Measurements from ENCODE around the gene GSE1. TPM values are rescaled to one million over a fixed set of nuclear protein-coding genes. Genes with fewer than 3 reads are reported as not detected.

The GSE1 gene
- total RNA-seq, 1 experiment from 2014 or later: 90.2 TPM

GRCh38 chr16:85586380-85587104, 26.6 kb upstream of the GSE1 start:
- no TSS peak for BruUV-seq (replicated peaks)
- ATAC-seq (no peak), DNase-seq (ENCODE audit: low read depth, low spot score) (no peak)
- TF ChIP-seq SRF (IDR thresholded peaks at IDR 0.05; ENCODE audit: low read depth): no peak
- no peak for TF ChIP-seq CEBPB (IDR thresholded peaks at IDR 0.05; ENCODE audit: low read depth)
- Histone ChIP-seq H3K9ac (ENCODE audit: low read length) (no peak overlapping the region), H3K27me3 (ENCODE audit: insufficient read depth, low read length) (no peaks in the 10 kb centered on the region), H3K79me2 (ENCODE audit: insufficient read depth, low read length) (no peaks in the 10 kb centered on the region), H3K4me1 (ENCODE audit: control insufficient read depth in 1 of 2, insufficient read depth in 2 of 2, low read length in 2 of 2) (no peaks in the 10 kb centered on the region), H3K4me3 (replicated peaks in 1 of 2; ENCODE audit: low read depth in 1 of 2, low read length in 2 of 2) (no peak overlapping the region), H4K20me1 (ENCODE audit: insufficient read depth) (no peaks in the 10 kb centered on the region), H3K36me3 (ENCODE audit: control insufficient read depth in 1 of 2, insufficient read depth in 2 of 2, low read length in 2 of 2) (no peaks in the 10 kb centered on the region), H3K4me2 (ENCODE audit: low read length) (no peak overlapping the region), H3K9me3 (ENCODE audit: control insufficient read depth in 1 of 2, insufficient read depth in 1 of 2, low read depth in 1 of 2, low read length in 2 of 2) (peaks cover 0 to 5% of the 10 kb centered on the region in 2 experiments; a peak in 1 of 4 replicates), H3K27ac (ENCODE audit: low read depth, low read length) (no peak overlapping the region), H2AFZ (ENCODE audit: low read depth, low read length, poor library complexity, severe bottlenecking) (no peak overlapping the region), H3K9me2 (ENCODE audit: insufficient read depth) (no peaks in the 10 kb centered on the region)
- CTCF ChIA-PET: no interaction called here
- RAD21 ChIA-PET (ENCODE audit: low non-redundant PET in 1 of 2, low total read pairs in 2 of 2, uncharacterized antibody in 2 of 2, unreplicated experiment in 2 of 2): no interaction called here
- POLR2A ChIA-PET: no interaction called here
- intact Hi-C loops (cut with micrococcal nuclease): no loop called here

DNA sequence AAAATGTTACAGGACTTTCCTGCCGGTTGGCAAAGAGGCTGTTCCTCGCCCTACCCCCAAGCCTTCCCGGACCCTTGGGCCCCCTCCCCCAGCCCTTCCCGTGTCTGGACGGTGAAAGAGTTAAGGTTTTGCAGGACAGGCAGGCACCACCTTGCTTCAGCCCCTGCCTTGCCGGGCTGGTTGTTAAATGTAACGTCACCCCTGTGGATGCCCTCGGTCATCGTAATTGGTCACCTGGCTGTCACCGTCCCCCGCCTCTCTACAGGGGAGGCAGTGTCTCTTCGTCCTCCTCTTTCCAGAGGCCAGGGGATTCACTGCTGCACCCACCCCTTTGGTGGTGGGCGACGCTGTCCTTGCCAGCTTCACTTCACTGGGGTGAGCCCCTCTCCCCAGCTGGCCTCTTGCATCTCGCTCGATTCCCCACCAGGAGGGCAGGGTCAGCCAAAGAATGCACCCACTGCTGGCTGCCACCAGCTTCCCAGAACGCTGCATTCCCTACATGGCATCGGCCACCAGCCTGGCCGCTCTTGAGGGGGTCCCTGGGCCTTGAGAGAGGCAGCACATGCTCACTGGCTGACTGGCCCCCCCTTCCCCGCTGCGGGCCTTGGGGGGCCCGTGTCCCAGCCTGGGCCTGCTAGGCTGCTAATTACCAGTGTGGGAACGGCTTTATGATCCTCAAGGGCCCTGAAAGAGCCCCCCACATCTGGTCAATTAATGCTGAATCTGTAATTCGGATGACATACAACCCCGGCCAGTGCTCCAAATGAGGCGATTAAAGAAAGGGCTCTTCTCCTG, 25.2 kb upstream of the GSE1 start:
- Histone ChIP-seq H3K4me1 (ENCODE audit: control insufficient read depth in 1 of 2, insufficient read depth in 2 of 2, low read length in 2 of 2) (peaks cover 0 to 6% of the 10 kb centered on the region in 2 experiments; a peak in 1 of 4 replicates), H3K9ac (ENCODE audit: low read length) (no peak overlapping the region), H3K4me2 (ENCODE audit: low read length) (no peak overlapping the region), H3K4me3 (replicated peaks in 1 of 2; ENCODE audit: low read depth in 1 of 2, low read length in 2 of 2) (no peak overlapping the region), H2AFZ (ENCODE audit: low read depth, low read length, poor library complexity, severe bottlenecking) (no peak overlapping the region), H4K20me1 (ENCODE audit: insufficient read depth) (no peaks in the 10 kb centered on the region), H3K9me2 (ENCODE audit: insufficient read depth) (no peaks in the 10 kb centered on the region), H3K27ac (ENCODE audit: low read depth, low read length) (no peak overlapping the region), H3K79me2 (ENCODE audit: insufficient read depth, low read length) (no peaks in the 10 kb centered on the region), H3K36me3 (ENCODE audit: control insufficient read depth in 1 of 2, insufficient read depth in 2 of 2, low read length in 2 of 2) (no peaks in the 10 kb centered on the region), H3K9me3 (ENCODE audit: control insufficient read depth in 1 of 2, insufficient read depth in 1 of 2, low read depth in 1 of 2, low read length in 2 of 2) (peaks cover 0 to 5% of the 10 kb centered on the region in 2 experiments; a peak in 1 of 4 replicates), H3K27me3 (ENCODE audit: insufficient read depth, low read length) (no peaks in the 10 kb centered on the region)
- ChIA-PET RAD21 (ENCODE audit: low non-redundant PET in 1 of 2, low total read pairs in 2 of 2, uncharacterized antibody in 2 of 2, unreplicated experiment in 2 of 2) (no interaction called here), CTCF (no interaction called here), POLR2A (interaction anchor here (0.6 kb wide), 1 partner anchor 24 kb away, joined by 4 read pairs; no protein-coding TSS in a partner anchor)
- ATAC-seq (no peak), DNase-seq (ENCODE audit: low read depth, low spot score) (no peak)
- no TSS peak for BruUV-seq (replicated peaks)
- no peak for TF ChIP-seq SP1 (IDR thresholded peaks at IDR 0.05; ENCODE audit: low read depth)
- no peak for TF ChIP-seq EGR1 (IDR thresholded peaks at IDR 0.05; ENCODE audit: low read depth)
- no peak for TF ChIP-seq YY1 (IDR thresholded peaks at IDR 0.05; ENCODE audit: extremely low read depth, insufficient replicate concordance, low read depth, low read length)
- TF ChIP-seq RAD21 (IDR thresholded peaks at IDR 0.05; ENCODE audit: low read depth): no peak
- TF ChIP-seq POLR2A (IDR thresholded peaks at IDR 0.05; ENCODE audit: borderline replicate concordance, extremely low read depth, insufficient read depth, insufficient read length): no peak
- TF ChIP-seq CTCF (IDR thresholded peaks at IDR 0.05 in 2 of 3, conservative IDR thresholded peaks at IDR 0.05 in 1 of 3; ENCODE audit: borderline replicate concordance in 1 of 3, insufficient read depth in 1 of 3, low read depth in 2 of 3, low read length in 2 of 3): no peak
- TF ChIP-seq ELF1 (IDR thresholded peaks at IDR 0.05; ENCODE audit: borderline replicate concordance, low read depth): no peak
- TF ChIP-seq, protein P1, sequence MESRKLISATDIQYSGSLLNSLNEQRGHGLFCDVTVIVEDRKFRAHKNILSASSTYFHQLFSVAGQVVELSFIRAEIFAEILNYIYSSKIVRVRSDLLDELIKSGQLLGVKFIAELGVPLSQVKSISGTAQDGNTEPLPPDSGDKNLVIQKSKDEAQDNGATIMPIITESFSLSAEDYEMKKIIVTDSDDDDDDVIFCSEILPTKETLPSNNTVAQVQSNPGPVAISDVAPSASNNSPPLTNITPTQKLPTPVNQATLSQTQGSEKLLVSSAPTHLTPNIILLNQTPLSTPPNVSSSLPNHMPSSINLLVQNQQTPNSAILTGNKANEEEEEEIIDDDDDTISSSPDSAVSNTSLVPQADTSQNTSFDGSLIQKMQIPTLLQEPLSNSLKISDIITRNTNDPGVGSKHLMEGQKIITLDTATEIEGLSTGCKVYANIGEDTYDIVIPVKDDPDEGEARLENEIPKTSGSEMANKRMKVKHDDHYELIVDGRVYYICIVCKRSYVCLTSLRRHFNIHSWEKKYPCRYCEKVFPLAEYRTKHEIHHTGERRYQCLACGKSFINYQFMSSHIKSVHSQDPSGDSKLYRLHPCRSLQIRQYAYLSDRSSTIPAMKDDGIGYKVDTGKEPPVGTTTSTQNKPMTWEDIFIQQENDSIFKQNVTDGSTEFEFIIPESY (IDR thresholded peaks at IDR 0.05; ENCODE audit: extremely low read depth, insufficient replicate concordance, low read length): no peak
- no peak for TF ChIP-seq POLR2AphosphoS5 (IDR thresholded peaks at IDR 0.05; ENCODE audit: low read depth, low read length)
- TF ChIP-seq TCF7L2 (IDR thresholded peaks at IDR 0.05; ENCODE audit: borderline replicate concordance, extremely low read depth, insufficient read depth, insufficient read length): no peak
- TF ChIP-seq SRF (IDR thresholded peaks at IDR 0.05; ENCODE audit: low read depth): no peak
- intact Hi-C loops (cut with micrococcal nuclease): no loop called here
